Measurements from ENCODE around the gene RFX3.

GRCh38 chr9:3261484-3261883, 264.3 kb downstream of the RFX3 start:
- TF ChIP-seq CTCF (conservative IDR thresholded peaks at IDR 0.05 in 1 of 2, IDR thresholded peaks at IDR 0.05 in 1 of 2; ENCODE audit: low read depth in 1 of 2, low read length in 2 of 2) (no peak), EZH2 (IDR thresholded peaks at IDR 0.05; ENCODE audit: low read length, missing control alignments) (no peak)
